WTC11 (cell line): Measurements from ENCODE around the gene FBXL13. TPM values are rescaled to one million over a fixed set of nuclear protein-coding genes. Genes with fewer than 3 reads are reported as not detected.
"Not testable (repeated sequence)": the region's sequence is repeated elsewhere in the genome, so short reads cannot be mapped to it uniquely, and the experiment has no call there.

Experiments
- ATAC-seq: fragments of 200-7000 bp; cut with Tn5 transposase; 2 replicates; pipeline ENCODE4 v1.10.0; 2021; ENCODE audit warnings: mild to moderate bottlenecking, moderate library complexity
- CTCF ChIA-PET: fragments of 300-600 bp; sonication (Branson Sonifier 250); formaldehyde crosslinking; loops from one replicate; lab custom pipeline; 2021; ENCODE audit warnings: antibody characterized with exemption; lab: Charles Lee
- POLR2A ChIA-PET: fragments of 350-600 bp; sonication (Branson Sonifier 250); formaldehyde crosslinking; loops from one replicate; lab custom pipeline; 2021; ENCODE audit warnings: antibody characterized with exemption; lab: Charles Lee
- DNase-seq: peaks from one replicate; pipeline ENCODE4 v3.0.0; 2021; ENCODE audit warnings: low spot score
- H3K27ac Mint-ChIP-seq: 2 replicates; pipeline ENCODE4 v1.8.0; 2021; ENCODE audit warnings: mixed read lengths
- H3K27me3 Mint-ChIP-seq: 2 replicates; pipeline ENCODE4 v1.8.0; 2021; ENCODE audit warnings: low read depth, mild to moderate bottlenecking, moderate library complexity, mixed read lengths
- H3K36me3 Mint-ChIP-seq: 2 replicates; pipeline ENCODE4 v1.8.0; 2021; ENCODE audit warnings: mixed read lengths
- H3K4me1 Mint-ChIP-seq: 2 replicates; pipeline ENCODE4 v1.8.0; 2022; ENCODE audit warnings: mixed read lengths
- H3K4me3 Mint-ChIP-seq: 2 replicates; pipeline ENCODE4 v1.8.0; 2021; ENCODE audit warnings: mild to moderate bottlenecking, moderate library complexity, mixed read lengths
- H3K9me3 Mint-ChIP-seq: 2 replicates; pipeline ENCODE4 v1.8.0; 2021; ENCODE audit warnings: mixed read lengths
- AFF4 ChIP-seq: sonication (generic); formaldehyde crosslinking; IDR thresholded peaks from 2 replicates; pipeline ENCODE4 v1.8.1; 2023; ENCODE audit warnings: mild to moderate bottlenecking, missing genetic modification reagents, borderline replicate concordance
- ATF3 ChIP-seq: sonication (generic); formaldehyde crosslinking; conservative IDR thresholded peaks from 2 replicates; pipeline ENCODE4 v1.8.1; 2022; ENCODE audit warnings: mild to moderate bottlenecking, missing genetic modification reagents
- CREB1 ChIP-seq: sonication (generic); formaldehyde crosslinking; IDR thresholded peaks from 2 replicates; pipeline ENCODE4 v1.8.0; 2023; ENCODE audit warnings: mild to moderate bottlenecking, missing genetic modification reagents
- CREM ChIP-seq: sonication (generic); formaldehyde crosslinking; IDR thresholded peaks from 2 replicates; pipeline ENCODE4 v1.8.1; 2022; ENCODE audit warnings: mild to moderate bottlenecking, missing genetic modification reagents, moderate library complexity
- E2F1 ChIP-seq: sonication (generic); formaldehyde crosslinking; IDR thresholded peaks from 2 replicates; pipeline ENCODE4 v1.8.0; 2022; ENCODE audit warnings: mild to moderate bottlenecking, missing genetic modification reagents
- E2F4 ChIP-seq: sonication (generic); formaldehyde crosslinking; IDR thresholded peaks from 2 replicates; pipeline ENCODE4 v1.8.1; 2022; ENCODE audit warnings: low read depth, mild to moderate bottlenecking, moderate library complexity, missing genetic modification reagents, borderline replicate concordance
- GTF2I ChIP-seq: fragments of 250-450 bp; sonication (Bioruptor Pico); conservative IDR thresholded peaks from 2 replicates; pipeline ENCODE4 v1.4.0; 2021; ENCODE audit warnings: mild to moderate bottlenecking
- HMGXB4 ChIP-seq: sonication (generic); formaldehyde crosslinking; IDR thresholded peaks from 2 replicates; pipeline ENCODE4 v1.8.1; 2023; ENCODE audit warnings: mild to moderate bottlenecking, moderate library complexity, missing genetic modification reagents
- NR3C1 ChIP-seq: sonication (generic); formaldehyde crosslinking; conservative IDR thresholded peaks from 2 replicates; pipeline ENCODE4 v1.8.1; 2023; ENCODE audit warnings: low read depth, mild to moderate bottlenecking, missing genetic modification reagents
- PRRX2 ChIP-seq: fragments of 250-450 bp; sonication (Bioruptor Pico); IDR thresholded peaks from 2 replicates; pipeline ENCODE4 v1.8.0; 2021; ENCODE audit warnings: mild to moderate bottlenecking
- RORB ChIP-seq: fragments of 250-450 bp; sonication (Bioruptor Pico); IDR thresholded peaks from 2 replicates; pipeline ENCODE4 v1.9.0; 2021; ENCODE audit warnings: mild to moderate bottlenecking
- SMAD3 ChIP-seq: sonication (generic); formaldehyde crosslinking; IDR thresholded peaks from 2 replicates; pipeline ENCODE4 v1.8.0; 2022; ENCODE audit warnings: missing genetic modification reagents, mild to moderate bottlenecking, borderline replicate concordance
- SMAD4 ChIP-seq: sonication (generic); formaldehyde crosslinking; IDR thresholded peaks from 2 replicates; pipeline ENCODE4 v1.8.0; 2022; ENCODE audit warnings: mild to moderate bottlenecking, missing genetic modification reagents
- TEAD1 ChIP-seq: sonication (generic); formaldehyde crosslinking; IDR thresholded peaks from 2 replicates; pipeline ENCODE4 v1.8.0; 2022; ENCODE audit warnings: mild to moderate bottlenecking, missing genetic modification reagents
- ZNF121 ChIP-seq: sonication (generic); formaldehyde crosslinking; IDR thresholded peaks from 2 replicates; pipeline ENCODE4 v1.8.0; 2023; ENCODE audit warnings: missing genetic modification reagents
- ZNF138 ChIP-seq: sonication (generic); formaldehyde crosslinking; conservative IDR thresholded peaks from 2 replicates; pipeline ENCODE4 v1.8.1; 2022; ENCODE audit warnings: mild to moderate bottlenecking, moderate library complexity, missing genetic modification reagents
- ZNF396 ChIP-seq: fragments of 250-450 bp; sonication (Bioruptor Pico); IDR thresholded peaks from 2 replicates; pipeline ENCODE4 v1.8.0; 2021; ENCODE audit warnings: mild to moderate bottlenecking, moderate library complexity, borderline replicate concordance
- ZNF532 ChIP-seq: fragments of 250-450 bp; sonication (Bioruptor Pico); IDR thresholded peaks from 2 replicates; pipeline ENCODE4 v1.9.0; 2021; ENCODE audit warnings: mild to moderate bottlenecking, borderline replicate concordance
- total RNA-seq: library from RNA; stranded (reverse); gene quantifications from 3 replicates; pipeline ENCODE4 v1.2.3, GENCODE V29; 2021

The FBXL13 gene
- total RNA-seq, 1 experiment from 2014 or later = 1.7 TPM

GRCh38 chr7:103095558-103095957 is 21.0 kb upstream of the FBXL13 start:
- 0 out of 2 replicates have a peak, but pooled peaks have one; percentile 29 for TF ChIP-seq GTF2I
- H3K27ac Mint-ChIP-seq, ATAC-seq, H3K4me1 Mint-ChIP-seq, H3K4me3 Mint-ChIP-seq, H3K9me3 Mint-ChIP-seq, DNase-seq, H3K27me3 Mint-ChIP-seq, CTCF ChIA-PET: not testable (repeated sequence)
- POLR2A ChIA-PET = interaction anchor here (0.6 kb wide), 1 partner anchor 355 kb away, joined by 5 read pairs; no protein-coding TSS in a partner anchor
- peaks cover 29% of the 10 kb centered on the region for H3K36me3 Mint-ChIP-seq

GRCh38 chr7:103094102-103094501 is 19.5 kb upstream of the FBXL13 start:
- no peak for DNase-seq
- H3K4me1 Mint-ChIP-seq = no peaks in the 10 kb centered on the region
- no peak overlapping the region for H3K4me3 Mint-ChIP-seq
- H3K9me3 Mint-ChIP-seq = no peaks in the 10 kb centered on the region; the same call in 1 of the 2 replicates
- H3K27me3 Mint-ChIP-seq = no peaks in the 10 kb centered on the region
- no peak overlapping the region for H3K27ac Mint-ChIP-seq
- H3K36me3 Mint-ChIP-seq = peaks cover 36% of the 10 kb centered on the region
- ChIA-PET CTCF (interaction anchor here (1.0 kb wide), 1 partner anchor 19 kb away, joined by 3 read pairs; the partner anchor contains the start of genes ARMC10 and FBXL13), POLR2A (no interaction called here)
- TF ChIP-seq CREB1 (CRISPR knock-in tag) (no peak), ZNF121 (no peak), ATF3 (CRISPR knock-in tag) (no peak), PRRX2 (CRISPR knock-in tag) (no peak), E2F1 (CRISPR knock-in tag) (no peak), ZNF396 (no peak), ZNF138 (CRISPR knock-in tag) (no peak), HMGXB4 (CRISPR knock-in tag) (no peak)
- ATAC-seq = no peak

GRCh38 chr7:103093429-103093828 is 18.8 kb upstream of the FBXL13 start:
- Mint-ChIP-seq H3K4me1 (no peaks in the 10 kb centered on the region), H3K4me3 (no peak overlapping the region), H3K27me3 (no peaks in the 10 kb centered on the region), H3K9me3 (no peaks in the 10 kb centered on the region; the same call in 1 of the 2 replicates), H3K36me3 (peaks cover 39% of the 10 kb centered on the region), H3K27ac (no peak overlapping the region)
- ChIA-PET POLR2A (no interaction called here), CTCF (no interaction called here)
- DNase-seq = no peak
- no peak for TF ChIP-seq HMGXB4 (CRISPR knock-in tag)
- no peak for TF ChIP-seq SMAD4 (CRISPR knock-in tag)
- no peak for TF ChIP-seq AFF4 (CRISPR knock-in tag)
- no peak for TF ChIP-seq SMAD3 (CRISPR knock-in tag)
- TF ChIP-seq RORB (CRISPR knock-in tag) = no peak
- TF ChIP-seq E2F4 (CRISPR knock-in tag) = no peak
- TF ChIP-seq ZNF532 (CRISPR knock-in tag) = no peak
- TF ChIP-seq TEAD1 (CRISPR knock-in tag) = no peak
- TF ChIP-seq NR3C1 (CRISPR knock-in tag) = no peak
- no peak for TF ChIP-seq CREM (CRISPR knock-in tag)
- ATAC-seq = no peak
